ENCODE results near the gene SEMA4C.

The SEMA4C gene

GRCh38 chr2:96839875-96840850 is 29.7 kb downstream of the SEMA4C start:
- no peak for DNase-seq

GRCh38 chr2:96839293-96839874 is 30.5 kb downstream of the SEMA4C start:
- peak; percentile 82 for DNase-seq

- DNase-seq = no peak
Measured at GRCh38 chr2:96838345-96839292, 31.3 kb downstream of the SEMA4C start.

GRCh38 chr2:96837575-96837974 is 32.3 kb downstream of the SEMA4C start:
- DNase-seq = no peak

- DNase-seq = no peak
Measured at GRCh38 chr2:96835830-96836229, 34.0 kb downstream of the SEMA4C start.

- DNase-seq = no peak
Measured at GRCh38 chr2:96832754-96833507, 36.9 kb downstream of the SEMA4C start.

- no peak for DNase-seq
Measured at GRCh38 chr2:96832408-96832753, 37.5 kb downstream of the SEMA4C start.

GRCh38 chr2:96831679-96832078 is 38.2 kb downstream of the SEMA4C start:
- DNase-seq = no peak

- DNase-seq = no peak
Measured at GRCh38 chr2:96830044-96830562, 39.8 kb downstream of the SEMA4C start.

GRCh38 chr2:96828874-96829273 is 41.0 kb downstream of the SEMA4C start:
- no peak for DNase-seq

- DNase-seq = no peak
Measured at GRCh38 chr2:96828436-96828835, 41.4 kb downstream of the SEMA4C start.

- DNase-seq = no peak
Measured at GRCh38 chr2:96826546-96827278, 43.2 kb downstream of the SEMA4C start.

- no peak for DNase-seq
Measured at GRCh38 chr2:96825057-96825456, 44.8 kb downstream of the SEMA4C start.

GRCh38 chr2:96824079-96824870 is 45.6 kb downstream of the SEMA4C start:
- no peak for DNase-seq

- DNase-seq = no peak
Measured at GRCh38 chr2:96823198-96823597, 46.7 kb downstream of the SEMA4C start.

GRCh38 chr2:96822786-96823185 is 47.1 kb downstream of the SEMA4C start:
- DNase-seq = no peak

- no peak for DNase-seq
Measured at GRCh38 chr2:96821113-96821675, 48.7 kb downstream of the SEMA4C start.

GRCh38 chr2:96819876-96820511 is 49.9 kb downstream of the SEMA4C start:
- DNase-seq = no peak

GRCh38 chr2:96819128-96819875 is 50.6 kb downstream of the SEMA4C start:
- no peak for DNase-seq

Data from CD4-positive, alpha-beta T cell treated with Interleukin-21 for 1 hour (primary cell).